GM23338 (cell line): ENCODE measurements around the gene GYPC. TPM values are rescaled to one million over a fixed set of nuclear protein-coding genes. Genes with fewer than 3 reads are reported as not detected.

Experiments used
- CREB1 ChIP-seq: fragments of 250-450 bp; sonication (Bioruptor Pico); IDR thresholded peaks from 2 replicates; pipeline ENCODE4 v1.5.0; 2020; ENCODE audit warnings: low read depth, mild to moderate bottlenecking, moderate library complexity
- CTCF ChIP-seq, 2 experiments: fragments of 200-600 bp in 1 of 2; sonication (generic) in 1 of 2; conservative IDR thresholded peaks; 2 replicates each; pipeline versions ENCODE4 v1.5.1 to v1.6.1; 2016 to 2017; ENCODE audit warnings: antibody characterized with exemption in 2 of 2, low read depth in 2 of 2, mild to moderate bottlenecking in 2 of 2, moderate library complexity in 1 of 2
- EZH2 ChIP-seq: fragments of 200-600 bp; sonication (generic); IDR thresholded peaks from one replicate; pipeline ENCODE4 v1.8.0; 2017; ENCODE audit warnings: antibody characterized with exemption, mild to moderate bottlenecking, low read depth; ENCODE audit not compliant: unreplicated experiment
- JUNB ChIP-seq: IDR thresholded peaks from one replicate; pipeline ENCODE4 v1.6.1; 2016; ENCODE audit warnings: antibody characterized with exemption; ENCODE audit not compliant: unreplicated experiment
- NANOG ChIP-seq: IDR thresholded peaks from 2 replicates; pipeline ENCODE4 v1.6.1; 2016; ENCODE audit warnings: antibody characterized with exemption, borderline replicate concordance
- POLR2AphosphoS5 ChIP-seq: IDR thresholded peaks from 2 replicates; pipeline ENCODE4 v1.6.1; 2016; ENCODE audit warnings: antibody characterized with exemption, low read depth
- STAT1 ChIP-seq: IDR thresholded peaks from one replicate; pipeline ENCODE4 v1.6.1; 2016; ENCODE audit warnings: antibody characterized with exemption; ENCODE audit not compliant: unreplicated experiment
- ZNF331 ChIP-seq: fragments of 250-450 bp; sonication (Bioruptor Pico); IDR thresholded peaks from 2 replicates; pipeline ENCODE4 v1.5.0; 2020; ENCODE audit warnings: low read depth, mild to moderate bottlenecking, moderate library complexity
- ZNF462 ChIP-seq: fragments of 250-450 bp; sonication (Bioruptor Pico); IDR thresholded peaks from 2 replicates; pipeline ENCODE4 v1.5.0; 2020; ENCODE audit warnings: mild to moderate bottlenecking, moderate library complexity
- polyA plus RNA-seq: library from polyadenylated mRNA; unstranded; fragments of >200 nt; fragmentation: Nextera tagmentation; extraction: Ambion mirVana; gene quantifications from 2 replicates; pipeline ENCODE4 v1.2.1, GENCODE V29; 2016
- total RNA-seq: library from RNA; depleted of rRNA; stranded (reverse); fragments of >200 nt; shearing (Covaris generic); gene quantifications from 2 replicates; pipeline ENCODE4 v1.2.3, GENCODE V29; 2014

The GYPC gene
- total and polyA plus RNA-seq, 2 experiments from 2014 or later, result 19.6 to 29.7 TPM

- TF ChIP-seq ZNF462 (CRISPR knock-in tag) (no peak), NANOG (no peak), JUNB (no peak), CTCF (conservative IDR thresholded peaks at IDR 0.05; ENCODE audit: low read depth in 2 of 2) (no peak), ZNF331 (no peak), CREB1 (CRISPR knock-in tag) (no peak), STAT1 (no peak), POLR2AphosphoS5 (no peak), EZH2 (no peak)
These were observed 5.9 kb downstream of the GYPC start (continued) for GRCh38 chr2:126661702-126662500.
